ENCODE results near the gene KCTD19.
A peak's percentile ranks its signal among the peaks of the same experiment; 100 is the strongest.

KCTD19 gene

DNA sequence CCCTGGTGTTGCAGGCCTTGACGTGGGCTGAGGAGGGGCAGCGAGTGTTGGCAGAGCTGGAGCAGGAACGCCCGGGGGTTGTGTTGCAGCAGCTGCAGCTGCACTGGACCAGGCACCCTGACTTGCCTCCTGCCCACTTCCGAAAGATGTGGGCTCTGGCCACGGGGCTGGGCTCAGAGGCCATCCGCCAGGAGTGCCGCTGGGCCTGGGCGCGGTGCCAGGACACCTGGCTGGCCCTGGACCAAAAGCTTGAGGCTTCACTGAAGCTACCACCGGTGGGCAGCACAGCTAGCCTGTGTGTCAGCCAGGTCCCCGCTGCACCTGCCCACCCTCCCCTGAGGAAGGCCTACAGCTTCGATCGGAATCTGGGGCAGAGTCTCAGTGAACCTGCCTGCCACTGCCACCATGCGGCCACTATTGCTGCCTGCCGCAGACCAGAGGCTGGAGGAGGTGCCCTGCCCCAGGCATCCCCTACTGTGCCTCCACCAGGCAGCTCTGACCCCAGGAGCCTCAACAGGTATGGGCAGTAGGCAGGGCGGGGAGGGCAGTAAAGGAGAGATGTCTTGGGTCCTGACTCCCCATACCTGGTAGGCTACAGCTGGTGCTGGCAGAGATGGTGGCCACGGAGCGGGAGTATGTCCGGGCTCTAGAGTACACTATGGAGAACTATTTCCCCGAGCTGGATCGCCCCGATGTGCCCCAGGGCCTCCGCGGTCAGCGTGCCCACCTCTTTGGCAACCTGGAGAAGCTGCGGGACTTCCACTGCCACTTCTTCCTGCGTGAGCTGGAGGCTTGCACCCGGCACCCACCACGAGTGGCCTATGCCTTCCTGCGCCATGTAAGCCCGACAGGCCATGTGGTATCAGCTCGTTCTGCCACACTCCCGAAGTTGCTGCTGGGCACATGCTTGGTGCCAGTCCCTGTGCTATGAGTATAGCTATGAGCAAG, 41.6 kb downstream of the KCTD19 start:
- no peak for DNase-seq (ENCODE audit: low spot score in 2 of 2)
- in situ Hi-C loops (cut with MboI; ENCODE audit: low sequenced_read_pairs), result no loop called here
- H3K4me3 ChIP-seq, result no peak overlapping the region

DNA sequence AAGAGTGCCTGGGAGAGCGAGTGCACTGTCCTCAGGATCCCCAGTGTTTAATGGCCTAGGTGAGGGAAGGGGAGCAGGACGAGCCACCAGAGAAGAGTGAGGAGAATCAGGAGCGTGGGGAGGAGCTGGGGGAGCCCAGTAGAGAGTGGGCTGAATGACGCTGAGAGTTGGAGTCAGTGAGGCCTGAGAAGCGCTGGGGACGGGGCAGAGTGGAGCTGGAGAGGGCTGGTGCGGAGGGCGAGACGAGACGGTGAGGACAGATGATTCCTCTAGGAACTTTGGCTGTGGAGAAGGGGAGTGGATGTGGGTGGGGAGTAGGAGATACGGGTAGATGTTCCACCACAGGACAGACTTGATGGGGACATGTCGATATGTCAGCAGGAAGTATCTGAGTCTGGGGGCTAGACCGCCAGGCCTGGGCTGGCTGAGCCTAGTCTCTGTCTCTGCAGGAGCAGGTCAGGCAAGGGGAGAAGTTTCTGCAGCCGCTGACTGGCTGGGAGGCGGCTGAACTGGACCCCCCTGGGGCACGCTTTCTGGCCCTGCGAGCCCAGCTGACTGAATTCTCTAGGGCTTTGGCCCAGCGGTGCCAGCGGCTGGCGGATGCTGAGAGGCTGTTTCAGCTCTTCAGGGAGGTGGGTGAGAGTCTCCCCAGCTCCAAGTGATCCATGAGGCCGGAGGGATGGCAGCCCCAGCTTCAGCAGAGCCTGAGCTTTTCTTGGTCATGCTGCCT, 42.5 kb downstream of the KCTD19 start:
- Histone ChIP-seq H3K4me3 (no peak overlapping the region), H3K36me3 (replicated peaks) (peaks cover 7% of the 10 kb centered on the region), H3K27me3 (ENCODE audit: low read depth) (no peaks in the 10 kb centered on the region), H3K9me3 (no peaks in the 10 kb centered on the region), H3K4me1 (peaks cover 6% of the 10 kb centered on the region)
- in situ Hi-C loops (cut with MboI; ENCODE audit: low sequenced_read_pairs), result no loop called here
- no peak for DNase-seq (ENCODE audit: low spot score in 2 of 2)

More for the DNA sequence above, 41.6 kb downstream of the KCTD19 start:
- H3K36me3 ChIP-seq (replicated peaks), result peaks cover 7% of the 10 kb centered on the region
- H3K27me3 ChIP-seq (ENCODE audit: low read depth), result no peaks in the 10 kb centered on the region
- no peaks in the 10 kb centered on the region for H3K9me3 ChIP-seq
- peaks cover under 1% of the 10 kb centered on the region for H3K4me1 ChIP-seq

GRCh38 chr16:67283039-67283825, 43.3 kb downstream of the KCTD19 start:
- in situ Hi-C loops (cut with MboI; ENCODE audit: low sequenced_read_pairs), result no loop called here

GRCh38 chr16:67282447-67282805, 44.1 kb downstream of the KCTD19 start:
- Histone ChIP-seq H3K9me3 (no peaks in the 10 kb centered on the region), H3K27me3 (ENCODE audit: low read depth) (no peaks in the 10 kb centered on the region), H3K36me3 (replicated peaks) (peaks cover 12% of the 10 kb centered on the region), H3K4me1 (peaks cover 6% of the 10 kb centered on the region), H3K4me3 (no peak overlapping the region)
- in situ Hi-C loops (cut with MboI; ENCODE audit: low sequenced_read_pairs), result no loop called here
- no peak for DNase-seq (ENCODE audit: low spot score in 2 of 2)

More at GRCh38 chr16:67283039-67283825, 43.3 kb downstream of the KCTD19 start:
- no peak for DNase-seq (ENCODE audit: low spot score in 2 of 2)
- Histone ChIP-seq H3K4me3 (no peak overlapping the region), H3K4me1 (peaks cover 6% of the 10 kb centered on the region), H3K36me3 (replicated peaks) (peaks cover 7% of the 10 kb centered on the region), H3K27me3 (ENCODE audit: low read depth) (no peaks in the 10 kb centered on the region), H3K9me3 (no peaks in the 10 kb centered on the region)

- H3K4me3 ChIP-seq, result no peak overlapping the region
- H3K9me3 ChIP-seq, result no peaks in the 10 kb centered on the region
- peaks cover 6% of the 10 kb centered on the region for H3K4me1 ChIP-seq
- DNase-seq (ENCODE audit: low spot score in 2 of 2), result no peak
- H3K36me3 ChIP-seq (replicated peaks), result peaks cover 18% of the 10 kb centered on the region
- in situ Hi-C loops (cut with MboI; ENCODE audit: low sequenced_read_pairs), result no loop called here
- no peaks in the 10 kb centered on the region for H3K27me3 ChIP-seq (ENCODE audit: low read depth)
These were observed 44.8 kb downstream of the KCTD19 start for GRCh38 chr16:67281536-67282446.

- Histone ChIP-seq H3K9me3 (no peaks in the 10 kb centered on the region), H3K36me3 (replicated peaks) (peaks cover 28% of the 10 kb centered on the region), H3K27me3 (ENCODE audit: low read depth) (no peaks in the 10 kb centered on the region), H3K4me1 (peaks cover 6% of the 10 kb centered on the region), H3K4me3 (peak overlapping the region; percentile 34)
- in situ Hi-C loops (cut with MboI; ENCODE audit: low sequenced_read_pairs), result no loop called here
- no peak for DNase-seq (ENCODE audit: low spot score in 2 of 2)
These were observed 46.2 kb downstream of the KCTD19 start for GRCh38 chr16:67280090-67281015.

GRCh38 chr16:67279296-67280089, 47.0 kb downstream of the KCTD19 start, which contains the start of gene PLEKHG4:
PLEKHG4 (plus strand) TSS chr16:67279532; CDS start chr16:67280045, 513 bp downstream.
- peaks cover 6% of the 10 kb centered on the region for H3K4me1 ChIP-seq
- H3K36me3 ChIP-seq (replicated peaks), result peaks cover 27% of the 10 kb centered on the region
- no peaks in the 10 kb centered on the region for H3K9me3 ChIP-seq
- in situ Hi-C loops (cut with MboI; ENCODE audit: low sequenced_read_pairs), result no loop called here
- H3K4me3 ChIP-seq, result peak within 1 kb of the TSS; percentile 52
- no peaks in the 10 kb centered on the region for H3K27me3 ChIP-seq (ENCODE audit: low read depth)
- DNase-seq (ENCODE audit: low spot score in 2 of 2), result peak; percentile 72 to 87

DNA sequence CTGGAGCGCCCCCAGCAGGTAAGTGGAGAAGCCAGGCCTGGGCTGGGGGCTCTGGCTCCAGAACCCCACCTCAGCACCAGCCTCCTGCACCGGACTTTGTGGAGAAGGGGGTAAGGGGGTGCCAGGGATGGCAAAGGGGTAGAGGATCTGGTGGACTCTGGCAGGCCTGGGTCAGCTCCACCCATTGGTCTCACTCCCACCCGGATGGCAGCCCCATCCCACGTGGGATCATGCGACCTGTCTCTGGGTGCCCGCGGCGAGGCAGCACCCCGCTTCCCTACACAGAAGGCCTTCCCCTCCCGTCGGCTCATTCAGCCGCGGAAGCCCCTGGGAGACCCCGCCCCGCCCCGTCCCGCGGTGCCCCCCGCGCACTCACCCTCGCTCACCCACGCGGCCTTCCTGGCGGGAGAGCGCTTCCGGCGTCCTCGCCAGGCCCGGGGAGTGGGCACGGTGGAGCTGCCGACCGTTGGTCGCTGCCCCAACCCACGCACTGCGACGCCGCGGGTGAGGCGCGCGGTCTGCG, 47.7 kb downstream of the KCTD19 start:
- DNase-seq (ENCODE audit: low spot score in 2 of 2), result peak in 1 of 2 experiments; percentile 63
- peak overlapping the region; percentile 52 for H3K4me3 ChIP-seq
- no peaks in the 10 kb centered on the region for H3K9me3 ChIP-seq
- H3K27me3 ChIP-seq (ENCODE audit: low read depth), result no peaks in the 10 kb centered on the region
- H3K4me1 ChIP-seq, result peaks cover 6% of the 10 kb centered on the region
- H3K36me3 ChIP-seq (replicated peaks), result peaks cover 27% of the 10 kb centered on the region
- in situ Hi-C loops (cut with MboI; ENCODE audit: low sequenced_read_pairs), result no loop called here

GRCh38 chr16:67277999-67278772, 48.4 kb downstream of the KCTD19 start:
- no peak for DNase-seq (ENCODE audit: low spot score in 2 of 2)
- Histone ChIP-seq H3K4me1 (peaks cover 6% of the 10 kb centered on the region), H3K36me3 (replicated peaks) (peaks cover 27% of the 10 kb centered on the region), H3K4me3 (peak overlapping the region; percentile 52), H3K9me3 (no peaks in the 10 kb centered on the region), H3K27me3 (ENCODE audit: low read depth) (no peaks in the 10 kb centered on the region)
- in situ Hi-C loops (cut with MboI; ENCODE audit: low sequenced_read_pairs), result no loop called here

DNA sequence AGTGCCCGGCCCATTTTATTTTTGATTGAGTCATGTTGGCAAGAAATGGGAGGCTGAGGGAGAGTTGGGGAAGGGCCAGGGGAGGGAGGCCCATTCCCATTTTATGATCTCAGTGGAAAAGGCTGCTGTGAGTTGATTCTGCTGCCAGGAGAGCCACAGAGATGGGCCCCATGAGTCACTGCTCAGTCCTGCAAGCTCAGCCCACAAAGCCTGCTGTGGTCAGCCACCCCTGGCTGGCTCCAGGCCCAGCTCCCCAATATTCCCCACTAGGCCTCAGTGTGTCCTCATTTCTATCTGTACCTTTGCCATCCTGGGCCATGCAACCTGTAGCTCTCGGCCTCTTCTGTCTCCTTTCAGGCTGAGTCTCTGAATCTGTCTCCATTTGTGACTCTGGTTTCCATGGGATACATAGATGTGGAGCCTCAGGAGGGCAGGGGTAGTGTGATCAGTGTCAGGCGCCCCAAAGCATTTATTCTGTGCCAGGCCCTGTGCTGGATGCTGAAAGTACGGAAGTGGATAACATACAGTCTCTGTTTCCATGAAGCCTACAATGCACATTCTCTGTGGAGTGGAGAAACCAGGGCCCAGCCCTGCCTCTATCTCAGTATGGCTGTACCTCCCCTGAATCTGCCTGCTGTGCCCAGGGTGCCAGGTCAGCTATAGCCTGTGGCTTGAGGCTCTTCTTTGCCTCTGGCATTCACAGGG, 49.1 kb downstream of the KCTD19 start:
- in situ Hi-C loops (cut with MboI; ENCODE audit: low sequenced_read_pairs), result no loop called here
- peaks cover 6% of the 10 kb centered on the region for H3K4me1 ChIP-seq
- peaks cover 22% of the 10 kb centered on the region for H3K36me3 ChIP-seq (replicated peaks)
- no peak for DNase-seq (ENCODE audit: low spot score in 2 of 2)
- H3K4me3 ChIP-seq, result peak overlapping the region; percentile 52; the same call in 1 of the 2 replicates
- no peaks in the 10 kb centered on the region for H3K27me3 ChIP-seq (ENCODE audit: low read depth)
- H3K9me3 ChIP-seq, result no peaks in the 10 kb centered on the region
